CMK (cell line): ENCODE measurements around the gene HTRA2.

Experiments used
- DNase-seq: peaks from one replicate; pipeline ENCODE4 v3.0.0-alpha.2; 2010; ENCODE audit warnings: low read depth

The HTRA2 gene

GRCh38 chr2:74515981-74516633, 13.6 kb upstream of the HTRA2 start:
- no peak for DNase-seq

GRCh38 chr2:74516650-74517049, 13.1 kb upstream of the HTRA2 start:
- DNase-seq = no peak

- DNase-seq = no peak
These were observed 7.2 kb upstream of the HTRA2 start for GRCh38 chr2:74522516-74522915.

- DNase-seq = no peak
These were observed 5.7 kb upstream of the HTRA2 start for GRCh38 chr2:74524005-74524404.

GRCh38 chr2:74524955-74525716, 4.6 kb upstream of the HTRA2 start:
- no peak for DNase-seq

- DNase-seq = no peak
These were observed 3.8 kb upstream of the HTRA2 start, which contains the start of gene DQX1 for GRCh38 chr2:74525717-74526648. TSS of gene DQX1 (minus strand) at chr2:74526231. CDS start at chr2:74525729, 502 bp downstream.

GRCh38 chr2:74526649-74527230, 3.0 kb upstream of the HTRA2 start:
- no peak for DNase-seq

- DNase-seq = no peak
These were observed 2.0 kb upstream of the HTRA2 start for GRCh38 chr2:74527741-74528140.

GRCh38 chr2:74528600-74529356, 955 bp upstream of the HTRA2 start:
- DNase-seq = no peak

GRCh38 chr2:74530239-74531187, 780 bp downstream of the HTRA2 start:
- DNase-seq = peak; percentile 75

- no peak for DNase-seq
These were observed 1.9 kb downstream of the HTRA2 start for GRCh38 chr2:74531666-74532065.

- no peak for DNase-seq
These were observed 2.5 kb downstream of the HTRA2 start for GRCh38 chr2:74532222-74532621.

- DNase-seq = no peak
These were observed 3.7 kb downstream of the HTRA2 start for GRCh38 chr2:74533464-74533863.

- DNase-seq = no peak
These were observed 4.7 kb downstream of the HTRA2 start for GRCh38 chr2:74534411-74534810.

GRCh38 chr2:74535440-74535965, 5.8 kb downstream of the HTRA2 start:
- no peak for DNase-seq

- DNase-seq = no peak
These were observed 6.6 kb downstream of the HTRA2 start for GRCh38 chr2:74536166-74536950.

GRCh38 chr2:74537140-74537539, 7.4 kb downstream of the HTRA2 start:
- DNase-seq = no peak

GRCh38 chr2:74538881-74539339, 9.2 kb downstream of the HTRA2 start:
- DNase-seq = no peak

GRCh38 chr2:74540291-74540690, 10.6 kb downstream of the HTRA2 start:
- no peak for DNase-seq
